ENCODE measurements around the gene DIP2C. TPM values are rescaled to one million over a fixed set of nuclear protein-coding genes. Genes with fewer than 3 reads are reported as not detected.

DIP2C gene
- total RNA-seq, 2 donors from 2014 or later = 9.6 to 11.9 TPM

DNA sequence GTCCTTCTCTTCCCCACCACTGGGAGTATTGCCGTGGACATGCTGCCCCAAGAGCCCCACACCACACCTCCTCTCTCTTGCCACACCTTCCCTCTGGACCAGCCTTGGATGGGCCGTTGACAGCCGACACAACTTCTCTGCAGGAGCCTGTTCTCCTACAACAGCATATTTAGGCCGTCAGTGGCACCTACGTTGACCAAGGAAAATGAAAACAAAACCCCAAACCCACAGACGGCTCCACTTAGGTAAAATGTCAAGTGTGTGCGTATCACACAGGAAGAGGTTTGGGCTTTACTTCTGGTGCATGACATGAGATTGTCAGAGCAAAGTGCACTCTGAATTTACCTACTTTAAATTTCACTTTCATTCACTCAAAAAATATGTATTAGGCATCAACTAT lies 307.7 kb downstream of the DIP2C start:
- DNase-seq = no peak
- TF ChIP-seq CTCF (IDR thresholded peaks at IDR 0.05) (no peak), POLR2A (IDR thresholded peaks at IDR 0.05) (no peak)
- 91 to 93% methylated on average over 7 of the region's 7 CpGs for WGBS, 2 donors
- H3K27me3 ChIP-seq = no peaks in the 10 kb centered on the region
- no peak overlapping the region for H3K27ac ChIP-seq
- intact Hi-C loops (cut with DNase I) = no loop called here
- H3K4me1 ChIP-seq = no peaks in the 10 kb centered on the region
- H3K9me3 ChIP-seq = no peaks in the 10 kb centered on the region
- H3K36me3 ChIP-seq (replicated peaks in 1 of 2; ENCODE audit: insufficient read depth in 1 of 2, low read depth in 2 of 2) = peaks cover 0 to 3% of the 10 kb centered on the region in 2 donors
- no peak for ATAC-seq
- no peak overlapping the region for H3K4me3 ChIP-seq

- no peak overlapping the region for H3K27ac ChIP-seq
- intact Hi-C loops (cut with DNase I) = no loop called here
- no peak for ATAC-seq
Measured at GRCh38 chr10:381346-381745, 308.1 kb downstream of the DIP2C start.

DNA sequence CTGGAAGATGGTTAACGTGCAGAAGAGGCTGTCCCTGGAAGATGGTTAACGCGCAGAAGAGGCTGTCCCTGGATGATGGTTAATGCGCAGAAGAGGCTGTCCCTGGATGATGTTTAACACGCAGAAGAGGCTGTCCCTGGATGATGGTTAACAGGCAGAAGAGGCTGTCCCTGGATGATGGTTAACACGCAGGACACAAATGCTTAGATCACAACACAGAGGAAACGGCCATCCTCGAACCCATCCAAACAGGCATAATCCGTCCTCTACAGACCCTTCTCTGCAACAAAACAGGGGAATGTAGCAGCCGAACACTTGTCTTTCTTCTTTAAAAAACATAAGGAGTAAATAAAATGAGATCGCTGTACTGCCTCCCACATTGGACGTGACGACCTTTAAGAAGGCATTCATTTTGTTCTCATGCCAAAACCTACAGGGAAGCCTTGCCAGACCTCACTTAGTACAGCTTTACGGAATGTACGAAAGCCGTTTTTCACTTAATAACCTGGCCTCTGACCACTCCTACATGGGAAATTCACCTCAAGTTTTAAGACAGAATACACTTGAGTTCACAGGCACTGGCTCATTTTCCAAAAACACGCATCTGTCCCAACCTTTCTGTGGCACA lies 309.0 kb downstream of the DIP2C start:
- Histone ChIP-seq H3K27me3 (no peaks in the 10 kb centered on the region), H3K27ac (no peak overlapping the region), H3K9me3 (no peaks in the 10 kb centered on the region), H3K4me1 (no peaks in the 10 kb centered on the region), H3K4me3 (no peak overlapping the region), H3K36me3 (replicated peaks in 1 of 2; ENCODE audit: insufficient read depth in 1 of 2, low read depth in 2 of 2) (peaks cover 0 to 3% of the 10 kb centered on the region in 2 donors)
- no peak for DNase-seq
- TF ChIP-seq CTCF (IDR thresholded peaks at IDR 0.05) = no peak
- no peak for TF ChIP-seq POLR2A (IDR thresholded peaks at IDR 0.05)
- no peak for ATAC-seq
- intact Hi-C loops (cut with DNase I) = no loop called here
- 86 to 89% methylated on average over 17 of the region's 17 CpGs for WGBS, 2 donors

More at GRCh38 chr10:381346-381745, 308.1 kb downstream of the DIP2C start:
- Histone ChIP-seq H3K36me3 (replicated peaks in 1 of 2; ENCODE audit: insufficient read depth in 1 of 2, low read depth in 2 of 2) (peaks cover 0 to 3% of the 10 kb centered on the region in 2 donors), H3K4me3 (no peak overlapping the region), H3K9me3 (no peaks in the 10 kb centered on the region), H3K27me3 (no peaks in the 10 kb centered on the region), H3K4me1 (no peaks in the 10 kb centered on the region)
- DNase-seq = no peak
- TF ChIP-seq CTCF (IDR thresholded peaks at IDR 0.05) (no peak), POLR2A (IDR thresholded peaks at IDR 0.05) (no peak)
- WGBS, 2 donors = 86 to 91% methylated on average over 9 to 10 of the region's 10 CpGs

DNA sequence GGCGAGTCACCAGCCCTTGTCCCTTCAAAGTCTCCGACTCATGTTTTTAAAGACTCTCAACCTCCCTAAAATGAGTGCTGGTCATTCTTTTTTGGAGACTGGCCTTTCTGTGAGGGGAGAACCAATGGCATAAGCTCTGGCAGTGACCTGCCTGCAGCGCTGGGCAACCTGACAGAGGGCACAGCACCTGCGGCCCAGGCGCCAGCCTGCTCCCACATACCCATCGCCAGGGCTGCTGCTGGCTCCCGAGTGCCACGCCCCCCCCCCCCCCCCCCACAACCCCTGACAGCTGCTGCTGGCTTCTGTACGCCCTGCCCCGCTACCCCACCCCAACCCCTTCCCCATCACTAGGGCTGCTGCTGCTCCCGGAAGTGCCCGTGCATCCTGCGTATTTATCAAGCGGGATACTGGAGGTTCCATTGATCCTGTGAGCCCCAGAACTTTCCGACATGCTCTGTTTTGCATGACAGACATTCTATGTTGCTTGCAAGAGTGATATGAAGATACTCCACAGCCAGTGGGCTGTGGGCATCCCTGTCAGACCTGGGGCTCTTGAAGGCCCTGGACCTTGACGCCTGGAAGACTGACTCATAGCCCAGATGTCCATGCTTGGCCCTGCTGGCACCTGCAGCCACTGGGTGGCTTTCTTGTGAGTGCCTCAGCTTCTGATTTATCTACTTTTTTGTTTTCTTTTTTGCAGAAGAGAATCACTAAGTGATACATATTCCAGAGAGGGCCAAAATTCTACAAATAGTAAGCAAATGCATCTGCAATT lies 310.4 kb downstream of the DIP2C start:
- Histone ChIP-seq H3K36me3 (replicated peaks in 1 of 2; ENCODE audit: insufficient read depth in 1 of 2, low read depth in 2 of 2) (peaks cover 0 to 3% of the 10 kb centered on the region in 2 donors), H3K27me3 (no peaks in the 10 kb centered on the region), H3K9me3 (no peaks in the 10 kb centered on the region), H3K4me1 (no peaks in the 10 kb centered on the region), H3K27ac (no peak overlapping the region), H3K4me3 (no peak overlapping the region)
- intact Hi-C loops (cut with DNase I) = no loop called here
- TF ChIP-seq POLR2A (IDR thresholded peaks at IDR 0.05) (no peak), CTCF (IDR thresholded peaks at IDR 0.05) (no peak)
- no peak for DNase-seq
- 94 to 98% methylated on average over 4 to 9 of the region's 16 CpGs for WGBS, 2 donors
- no peak for ATAC-seq
